ENCODE measurements around the gene PADI3.

PADI3 gene

GRCh38 chr1:17248781-17249180 lies at the start of gene PADI3:
PADI3 (plus strand) TSS chr1:17249098; CDS start chr1:17249138, 40 bp downstream.
- no peak for DNase-seq

GRCh38 chr1:17199267-17200044 lies 49.4 kb upstream of the PADI3 start:
- DNase-seq = no peak

- DNase-seq = no peak
Observed at GRCh38 chr1:17200246-17200645, 48.7 kb upstream of the PADI3 start.

GRCh38 chr1:17200756-17201155 lies 48.1 kb upstream of the PADI3 start:
- no peak for DNase-seq

GRCh38 chr1:17201201-17202021 lies 47.5 kb upstream of the PADI3 start:
- no peak for DNase-seq

- DNase-seq = no peak
Observed at GRCh38 chr1:17204546-17205440, 44.1 kb upstream of the PADI3 start, which contains the start of gene PADI1. PADI1 (plus strand) TSS chr1:17205128; CDS start chr1:17205218, 90 bp downstream.

- DNase-seq = no peak
Observed at GRCh38 chr1:17205652-17206051, 43.2 kb upstream of the PADI3 start.

GRCh38 chr1:17206196-17206595 lies 42.7 kb upstream of the PADI3 start:
- DNase-seq = no peak

- no peak for DNase-seq
Observed at GRCh38 chr1:17207046-17207445, 41.9 kb upstream of the PADI3 start.

- no peak for DNase-seq
Observed at GRCh38 chr1:17207540-17207939, 41.4 kb upstream of the PADI3 start.

- no peak for DNase-seq
Observed at GRCh38 chr1:17207966-17208418, 40.9 kb upstream of the PADI3 start.

GRCh38 chr1:17208546-17208945 lies 40.4 kb upstream of the PADI3 start:
- no peak for DNase-seq

GRCh38 chr1:17209430-17209829 lies 39.5 kb upstream of the PADI3 start:
- DNase-seq = no peak

GRCh38 chr1:17210176-17210575 lies 38.7 kb upstream of the PADI3 start:
- no peak for DNase-seq

GRCh38 chr1:17211377-17211776 lies 37.5 kb upstream of the PADI3 start:
- DNase-seq = no peak

- DNase-seq = no peak
Observed at GRCh38 chr1:17212009-17212408, 36.9 kb upstream of the PADI3 start.

- no peak for DNase-seq
Observed at GRCh38 chr1:17212487-17213121, 36.3 kb upstream of the PADI3 start.

GRCh38 chr1:17213148-17213781 lies 35.6 kb upstream of the PADI3 start:
- DNase-seq = no peak

- DNase-seq = no peak
Observed at GRCh38 chr1:17213782-17214148, 35.1 kb upstream of the PADI3 start.

GRCh38 chr1:17214876-17215544 lies 33.9 kb upstream of the PADI3 start:
- no peak for DNase-seq

GRCh38 chr1:17215545-17215890 lies 33.4 kb upstream of the PADI3 start:
- no peak for DNase-seq

- DNase-seq = no peak
Observed at GRCh38 chr1:17216078-17216477, 32.8 kb upstream of the PADI3 start.

Data from NCI-H1092 (cell line).